HEK293 (cell line): Measurements from ENCODE around the gene TPM3.

ENCODE experiments used
- CTCF ChIA-PET: fragments of 350-600 bp; formaldehyde crosslinking; extraction: SDS; loops from one replicate; lab custom pipeline; 2021; ENCODE audit warnings: antibody characterized with exemption; lab: Yijun Ruan, JAX
- POLR2A ChIA-PET: fragments of 300-600 bp; formaldehyde crosslinking; extraction: SDS; loops from one replicate; lab custom pipeline; 2020; ENCODE audit warnings: antibody characterized with exemption, inconsistent platforms; lab: Yijun Ruan, JAX
- H3K27ac ChIP-seq: fragments of 200-500 bp; sonication (Bioruptor generic); 2 replicates; pipeline ENCODE4 v1.5.1; 2014; ENCODE audit warnings: low read depth, low read length, control low read depth, inconsistent platforms; ENCODE audit errors: extremely low read depth
- H3K36me3 ChIP-seq, 2 experiments: fragments of 200-500 bp in 1 of 2; sonication (Bioruptor generic) in 1 of 2; 1 replicate in 1 of 2; 2 replicates in 1 of 2; pipeline ENCODE4 v1.5.1; 2014 to 2017; ENCODE audit warnings: inconsistent platforms in 2 of 2, low read length in 2 of 2; ENCODE audit not compliant: control insufficient read depth in 2 of 2, insufficient read depth in 1 of 2
- H3K4me1 ChIP-seq: fragments of 200-500 bp; sonication (Bioruptor generic); 2 replicates; pipeline ENCODE4 v1.5.1; 2014; ENCODE audit warnings: mild to moderate bottlenecking, low read length, inconsistent platforms; ENCODE audit not compliant: control insufficient read depth, insufficient read depth
- H3K4me3 ChIP-seq: 2 replicates; pipeline ENCODE4 v1.5.1; 2011; ENCODE audit warnings: low read depth, mild to moderate bottlenecking, control low read depth, low read length, moderate library complexity
- H3K9me3 ChIP-seq: fragments of 200-500 bp; sonication (Bioruptor generic); 2 replicates; pipeline ENCODE4 v1.5.1; 2014; ENCODE audit warnings: low read depth, low read length, inconsistent platforms; ENCODE audit not compliant: control insufficient read depth, insufficient read depth
- KLF1 ChIP-seq: fragments of 450-650 bp; formaldehyde crosslinking; IDR thresholded peaks from 2 replicates; pipeline ENCODE4 v1.5.1; 2016; ENCODE audit warnings: missing biosample characterization, missing genetic modification characterization
- PRDM1 ChIP-seq: fragments of 450-650 bp; formaldehyde crosslinking; IDR thresholded peaks from 2 replicates; pipeline ENCODE4; 2016; ENCODE audit warnings: missing biosample characterization, missing genetic modification characterization
- SP2 ChIP-seq: fragments of 450-650 bp; formaldehyde crosslinking; IDR thresholded peaks from 2 replicates; pipeline ENCODE4 v1.5.1; 2016; ENCODE audit warnings: missing biosample characterization, missing genetic modification characterization
- SP3 ChIP-seq: fragments of 450-650 bp; formaldehyde crosslinking; IDR thresholded peaks from 2 replicates; pipeline ENCODE4 v1.5.1; 2016; ENCODE audit warnings: missing biosample characterization, missing genetic modification characterization
- ZBTB17 ChIP-seq: fragments of 450-650 bp; formaldehyde crosslinking; IDR thresholded peaks from 2 replicates; pipeline ENCODE4 v1.5.1; 2016; ENCODE audit warnings: missing biosample characterization, missing genetic modification characterization
- ZFHX2 ChIP-seq: fragments of 450-650 bp; formaldehyde crosslinking; conservative IDR thresholded peaks from 2 replicates; pipeline ENCODE4 v1.5.1; 2016; ENCODE audit warnings: missing biosample characterization, missing genetic modification characterization
- ZNF140 ChIP-seq: fragments of 450-650 bp; formaldehyde crosslinking; IDR thresholded peaks from 2 replicates; pipeline ENCODE4 v1.5.1; 2016; ENCODE audit warnings: missing biosample characterization, missing genetic modification characterization
- ZNF341 ChIP-seq: fragments of 450-650 bp; formaldehyde crosslinking; IDR thresholded peaks from 2 replicates; pipeline ENCODE4; 2016; ENCODE audit warnings: low read depth, missing biosample characterization, missing genetic modification characterization
- ZNF473 ChIP-seq: fragments of 450-650 bp; formaldehyde crosslinking; IDR thresholded peaks from 2 replicates; pipeline ENCODE4 v1.5.1; 2017; ENCODE audit warnings: missing biosample characterization, missing genetic modification characterization
- ZNF521 ChIP-seq: fragments of 450-650 bp; formaldehyde crosslinking; IDR thresholded peaks from 2 replicates; pipeline ENCODE4 v1.5.1; 2017; ENCODE audit warnings: missing biosample characterization, mild to moderate bottlenecking, missing genetic modification characterization
- ZNF677 ChIP-seq: fragments of 450-650 bp; IDR thresholded peaks from 2 replicates; pipeline ENCODE4 v1.5.0; 2018; ENCODE audit warnings: missing biosample characterization, mild to moderate bottlenecking, missing genetic modification characterization, moderate library complexity
- ZNF707 ChIP-seq: fragments of 450-650 bp; formaldehyde crosslinking; IDR thresholded peaks from 2 replicates; pipeline ENCODE4 v1.5.1; 2016; ENCODE audit warnings: missing biosample characterization, missing genetic modification characterization
- ZNF768 ChIP-seq: fragments of 450-650 bp; formaldehyde crosslinking; IDR thresholded peaks from 2 replicates; pipeline ENCODE4 v1.5.1; 2018; ENCODE audit warnings: missing biosample characterization, mild to moderate bottlenecking, missing genetic modification characterization
- ZSCAN30 ChIP-seq: fragments of 450-650 bp; IDR thresholded peaks from 2 replicates; pipeline ENCODE4 v1.5.1; 2018; ENCODE audit warnings: missing biosample characterization, mild to moderate bottlenecking, missing genetic modification characterization, moderate library complexity
- TF ChIP-seq, protein P1 (sequence below): fragments of 450-650 bp; formaldehyde crosslinking; IDR thresholded peaks from 2 replicates; pipeline ENCODE4 v1.5.1; 2016; ENCODE audit warnings: missing biosample characterization, missing genetic modification characterization
- TF ChIP-seq, protein P2 (sequence below): fragments of 450-650 bp; formaldehyde crosslinking; IDR thresholded peaks from 2 replicates; pipeline ENCODE4; 2016; ENCODE audit warnings: missing biosample characterization, missing genetic modification characterization
- TF ChIP-seq, protein P3 (sequence below): fragments of 450-650 bp; formaldehyde crosslinking; IDR thresholded peaks from 2 replicates; pipeline ENCODE4 v1.5.1; 2016; ENCODE audit warnings: missing biosample characterization, missing genetic modification characterization, borderline replicate concordance
- TF ChIP-seq, protein P4 (sequence below): fragments of 450-650 bp; formaldehyde crosslinking; IDR thresholded peaks from 2 replicates; pipeline ENCODE4 v1.5.1; 2017; ENCODE audit warnings: missing biosample characterization, missing genetic modification characterization

TPM3 gene

DNA sequence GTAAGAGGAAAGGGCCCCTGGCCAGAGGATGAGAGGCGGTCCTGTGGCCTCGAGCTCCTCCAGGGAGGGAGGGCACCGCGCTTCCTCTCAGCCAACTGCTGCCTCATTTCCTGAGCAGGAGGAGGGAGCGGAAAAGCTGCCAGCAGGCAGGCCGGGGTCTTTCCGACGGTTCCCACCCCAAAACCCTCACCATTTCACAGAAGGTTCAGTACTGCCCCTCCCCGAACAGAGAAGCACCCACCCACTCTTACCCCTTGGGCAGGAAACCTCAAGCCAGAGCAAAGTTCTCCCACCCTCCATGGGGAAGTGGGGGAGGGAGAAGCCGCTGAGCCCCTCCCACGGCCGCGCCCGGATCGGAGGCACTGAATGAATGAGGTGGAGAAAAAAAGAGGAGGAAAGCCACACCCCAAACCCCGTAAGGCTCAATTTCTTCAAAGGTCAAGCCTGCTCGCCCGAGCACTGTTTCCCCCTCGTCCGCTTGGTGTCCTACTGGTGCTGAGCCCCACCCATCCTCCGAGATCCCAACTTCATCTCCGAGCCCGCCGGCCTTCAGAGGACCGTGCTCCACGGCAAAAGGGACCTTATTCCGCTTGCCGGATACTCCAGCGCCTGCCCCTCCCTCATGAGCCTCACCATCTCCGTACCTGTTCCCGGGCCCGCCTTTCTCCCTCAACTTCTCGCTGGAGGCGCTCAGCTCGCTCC is 9.4 kb downstream of the TPM3 start (continued):
- TF ChIP-seq KLF1 (peak; percentile 49; the same call in 1 of the 2 replicates), ZNF341 (tag by site-specific recombination) (peak; percentile 78), ZNF707 (tag by site-specific recombination) (no peak), SP3 (tag by site-specific recombination) (peak; percentile 56), ZNF140 (tag by site-specific recombination) (no peak), ZNF473 (tag by site-specific recombination) (no peak), SP2 (peak; percentile 89), ZFHX2 (tag by site-specific recombination) (peak; percentile 79), ZNF521 (tag by site-specific recombination) (no peak), ZNF677 (tag by site-specific recombination) (no peak), ZSCAN30 (tag by site-specific recombination) (peak; percentile 32; the same call in 1 of the 2 replicates)
- TF ChIP-seq, protein P1, sequence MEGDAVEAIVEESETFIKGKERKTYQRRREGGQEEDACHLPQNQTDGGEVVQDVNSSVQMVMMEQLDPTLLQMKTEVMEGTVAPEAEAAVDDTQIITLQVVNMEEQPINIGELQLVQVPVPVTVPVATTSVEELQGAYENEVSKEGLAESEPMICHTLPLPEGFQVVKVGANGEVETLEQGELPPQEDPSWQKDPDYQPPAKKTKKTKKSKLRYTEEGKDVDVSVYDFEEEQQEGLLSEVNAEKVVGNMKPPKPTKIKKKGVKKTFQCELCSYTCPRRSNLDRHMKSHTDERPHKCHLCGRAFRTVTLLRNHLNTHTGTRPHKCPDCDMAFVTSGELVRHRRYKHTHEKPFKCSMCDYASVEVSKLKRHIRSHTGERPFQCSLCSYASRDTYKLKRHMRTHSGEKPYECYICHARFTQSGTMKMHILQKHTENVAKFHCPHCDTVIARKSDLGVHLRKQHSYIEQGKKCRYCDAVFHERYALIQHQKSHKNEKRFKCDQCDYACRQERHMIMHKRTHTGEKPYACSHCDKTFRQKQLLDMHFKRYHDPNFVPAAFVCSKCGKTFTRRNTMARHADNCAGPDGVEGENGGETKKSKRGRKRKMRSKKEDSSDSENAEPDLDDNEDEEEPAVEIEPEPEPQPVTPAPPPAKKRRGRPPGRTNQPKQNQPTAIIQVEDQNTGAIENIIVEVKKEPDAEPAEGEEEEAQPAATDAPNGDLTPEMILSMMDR (tag by site-specific recombination) = peak; percentile 78
- TF ChIP-seq, protein P2, sequence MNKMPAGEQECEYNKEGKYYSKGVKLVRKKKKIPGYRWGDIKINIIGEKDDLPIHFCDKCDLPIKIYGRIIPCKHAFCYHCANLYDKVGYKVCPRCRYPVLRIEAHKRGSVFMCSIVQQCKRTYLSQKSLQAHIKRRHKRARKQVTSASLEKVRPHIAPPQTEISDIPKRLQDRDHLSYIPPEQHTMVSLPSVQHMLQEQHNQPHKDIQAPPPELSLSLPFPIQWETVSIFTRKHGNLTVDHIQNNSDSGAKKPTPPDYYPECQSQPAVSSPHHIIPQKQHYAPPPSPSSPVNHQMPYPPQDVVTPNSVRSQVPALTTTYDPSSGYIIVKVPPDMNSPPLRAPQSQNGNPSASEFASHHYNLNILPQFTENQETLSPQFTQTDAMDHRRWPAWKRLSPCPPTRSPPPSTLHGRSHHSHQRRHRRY = peak; percentile 21; the same call in 1 of the 2 replicates
- TF ChIP-seq, protein P3, sequence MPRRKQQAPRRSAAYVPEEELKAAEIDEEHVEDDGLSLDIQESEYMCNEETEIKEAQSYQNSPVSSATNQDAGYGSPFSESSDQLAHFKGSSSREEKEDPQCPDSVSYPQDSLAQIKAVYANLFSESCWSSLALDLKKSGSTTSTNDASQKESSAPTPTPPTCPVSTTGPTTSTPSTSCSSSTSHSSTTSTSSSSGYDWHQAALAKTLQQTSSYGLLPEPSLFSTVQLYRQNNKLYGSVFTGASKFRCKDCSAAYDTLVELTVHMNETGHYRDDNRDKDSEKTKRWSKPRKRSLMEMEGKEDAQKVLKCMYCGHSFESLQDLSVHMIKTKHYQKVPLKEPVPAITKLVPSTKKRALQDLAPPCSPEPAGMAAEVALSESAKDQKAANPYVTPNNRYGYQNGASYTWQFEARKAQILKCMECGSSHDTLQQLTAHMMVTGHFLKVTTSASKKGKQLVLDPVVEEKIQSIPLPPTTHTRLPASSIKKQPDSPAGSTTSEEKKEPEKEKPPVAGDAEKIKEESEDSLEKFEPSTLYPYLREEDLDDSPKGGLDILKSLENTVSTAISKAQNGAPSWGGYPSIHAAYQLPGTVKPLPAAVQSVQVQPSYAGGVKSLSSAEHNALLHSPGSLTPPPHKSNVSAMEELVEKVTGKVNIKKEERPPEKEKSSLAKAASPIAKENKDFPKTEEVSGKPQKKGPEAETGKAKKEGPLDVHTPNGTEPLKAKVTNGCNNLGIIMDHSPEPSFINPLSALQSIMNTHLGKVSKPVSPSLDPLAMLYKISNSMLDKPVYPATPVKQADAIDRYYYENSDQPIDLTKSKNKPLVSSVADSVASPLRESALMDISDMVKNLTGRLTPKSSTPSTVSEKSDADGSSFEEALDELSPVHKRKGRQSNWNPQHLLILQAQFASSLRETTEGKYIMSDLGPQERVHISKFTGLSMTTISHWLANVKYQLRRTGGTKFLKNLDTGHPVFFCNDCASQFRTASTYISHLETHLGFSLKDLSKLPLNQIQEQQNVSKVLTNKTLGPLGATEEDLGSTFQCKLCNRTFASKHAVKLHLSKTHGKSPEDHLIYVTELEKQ (tag by site-specific recombination) = no peak
- TF ChIP-seq, protein P4, sequence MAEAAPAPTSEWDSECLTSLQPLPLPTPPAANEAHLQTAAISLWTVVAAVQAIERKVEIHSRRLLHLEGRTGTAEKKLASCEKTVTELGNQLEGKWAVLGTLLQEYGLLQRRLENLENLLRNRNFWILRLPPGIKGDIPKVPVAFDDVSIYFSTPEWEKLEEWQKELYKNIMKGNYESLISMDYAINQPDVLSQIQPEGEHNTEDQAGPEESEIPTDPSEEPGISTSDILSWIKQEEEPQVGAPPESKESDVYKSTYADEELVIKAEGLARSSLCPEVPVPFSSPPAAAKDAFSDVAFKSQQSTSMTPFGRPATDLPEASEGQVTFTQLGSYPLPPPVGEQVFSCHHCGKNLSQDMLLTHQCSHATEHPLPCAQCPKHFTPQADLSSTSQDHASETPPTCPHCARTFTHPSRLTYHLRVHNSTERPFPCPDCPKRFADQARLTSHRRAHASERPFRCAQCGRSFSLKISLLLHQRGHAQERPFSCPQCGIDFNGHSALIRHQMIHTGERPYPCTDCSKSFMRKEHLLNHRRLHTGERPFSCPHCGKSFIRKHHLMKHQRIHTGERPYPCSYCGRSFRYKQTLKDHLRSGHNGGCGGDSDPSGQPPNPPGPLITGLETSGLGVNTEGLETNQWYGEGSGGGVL (tag by site-specific recombination) = peak; percentile 97

DNA sequence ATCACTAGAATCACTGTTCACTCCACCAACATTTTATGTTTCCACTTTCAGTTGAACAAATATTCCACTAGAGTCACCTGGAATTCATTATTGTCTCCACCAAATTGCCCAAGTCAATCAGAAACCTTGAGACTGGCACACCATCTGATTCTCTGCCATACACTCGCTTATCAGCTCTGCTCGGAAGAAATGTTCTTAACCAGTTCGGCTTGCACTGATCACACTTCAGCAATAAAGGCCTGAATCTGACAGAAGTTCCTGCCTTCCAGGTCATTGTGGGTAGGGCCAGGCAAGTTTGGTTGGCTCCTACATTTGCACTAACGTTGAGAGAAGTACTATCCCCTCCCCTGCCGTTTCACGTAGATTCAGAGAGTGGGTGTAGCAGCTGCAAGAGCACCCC is 10.0 kb downstream of the TPM3 start:
- ChIA-PET CTCF (interaction anchor here (0.9 kb wide), 1 partner anchor 41 kb away, joined by 3 read pairs; no protein-coding TSS in a partner anchor), POLR2A (interaction anchor here (0.8 to 3.9 kb wide), 7 partner anchors 9 to 191 kb away, joined by 3 to 21 read pairs (median 3); partner anchors contain the start of genes RPS27, TPM3 and UBAP2L)
- Histone ChIP-seq H3K36me3 (peaks cover 0 to 32% of the 10 kb centered on the region in 2 experiments; a peak in 1 of 3 replicates), H3K4me3 (peak overlapping the region; percentile 96), H3K9me3 (no peaks in the 10 kb centered on the region), H3K4me1 (peaks cover 31% of the 10 kb centered on the region), H3K27ac (peak overlapping the region; percentile 78)
- TF ChIP-seq ZBTB17 (tag by site-specific recombination) (0 out of 2 replicates have a peak, but pooled peaks have one; percentile 34), PRDM1 (tag by site-specific recombination) (peak; percentile 41; the same call in 1 of the 2 replicates), ZNF768 (tag by site-specific recombination) (no peak)
